HepG2 (cell line): ENCODE measurements around the gene NLE1. TPM values are rescaled to one million over a fixed set of nuclear protein-coding genes. Genes with fewer than 3 reads are reported as not detected.

Source experiments
- ATAC-seq: fragments of 200-7000 bp; cut with Tn5 transposase; 3 replicates; pipeline ENCODE4 v1.9.1; 2020; ENCODE audit warnings: mild to moderate bottlenecking, moderate library complexity
- BruUV-seq: library from RNA; stranded (reverse); fragments of 400-500 nt; replicated peaks from 2 replicates; lab custom pipeline; 2021; lab: Mats Ljungman, UMichigan
- CTCF ChIA-PET: fragments of 300-600 bp; formaldehyde crosslinking; extraction: SDS; loops from one replicate; lab custom pipeline; 2021; ENCODE audit warnings: low total read pairs, inconsistent platforms, low intra/inter-chr PET ratio; lab: Yijun Ruan, JAX
- POLR2A ChIA-PET: fragments of 350-600 bp; sonication (Branson Sonifier 250); formaldehyde crosslinking; loops from one replicate; lab custom pipeline; 2020; ENCODE audit warnings: antibody characterized with exemption, inconsistent platforms; lab: Yijun Ruan, JAX
- DNase-seq: peaks from one replicate; pipeline ENCODE4 v3.0.0-alpha.2; 2015; ENCODE audit warnings: low spot score
- FAIRE-seq: peaks from 3 replicates; lab custom pipeline; 2011; peaks lifted over from hg19 to GRCh38; lab: Jason Lieb, UNC
- H2AFZ ChIP-seq: one replicate; pipeline ENCODE4 v1.6.1; 2011; ENCODE audit warnings: low read length, inconsistent platforms
- H3K27ac ChIP-seq: fragments of 300-600 bp; 3 replicates; pipeline ENCODE4 v1.8.0; 2011; ENCODE audit warnings: mixed run types, mild to moderate bottlenecking, mixed read lengths, low read length, inconsistent platforms; ENCODE audit not compliant: insufficient read depth; ENCODE audit errors: extremely low read length
- H3K27me3 ChIP-seq, 2 experiments: fragments of 200-600 bp in 1 of 2; 2 replicates in 1 of 2; 3 replicates in 1 of 2; pipeline versions ENCODE4 v1.6.0 to v1.8.0; 2011; ENCODE audit warnings: low read length in 2 of 2, mild to moderate bottlenecking in 2 of 2, moderate library complexity in 2 of 2, inconsistent platforms in 1 of 2; ENCODE audit not compliant: insufficient read depth in 2 of 2, control insufficient read depth in 1 of 2
- H3K36me3 ChIP-seq, 2 experiments: fragments of 200-600 bp in 1 of 2; replicated peaks in 1 of 2; 2 replicates in 1 of 2; 3 replicates in 1 of 2; pipeline versions ENCODE4 v1.5.1 to v1.8.0; 2011; ENCODE audit warnings: low read length in 2 of 2, inconsistent platforms in 1 of 2; ENCODE audit not compliant: insufficient read depth in 2 of 2, control insufficient read depth in 1 of 2
- H3K4me1 ChIP-seq: 2 replicates; pipeline ENCODE4 v1.5.1; 2012; ENCODE audit warnings: low read length, inconsistent platforms; ENCODE audit not compliant: insufficient read depth
- H3K4me2 ChIP-seq: 2 replicates; pipeline ENCODE4 v1.6.0; 2011; ENCODE audit warnings: low read depth, low read length, inconsistent platforms
- H3K4me3 ChIP-seq, 3 experiments: fragments of 200-600 bp in 1 of 3; sonication (generic), shearing (Covaris generic) in 1 of 3; replicated peaks in 1 of 3; 2 replicates each; pipeline ENCODE4 v1.5.1; 2011 to 2016; ENCODE audit warnings: low read length in 3 of 3, inconsistent platforms in 2 of 3, low read depth in 2 of 3, mild to moderate bottlenecking in 2 of 3, control low read depth in 1 of 3, mixed read lengths in 1 of 3; ENCODE audit not compliant: insufficient read depth in 1 of 3
- H3K79me2 ChIP-seq: one replicate; pipeline ENCODE4 v1.6.1; 2011; ENCODE audit warnings: low read length, inconsistent platforms; ENCODE audit not compliant: insufficient read depth
- H3K9ac ChIP-seq: 2 replicates; pipeline ENCODE4 v1.6.0; 2011; ENCODE audit warnings: mild to moderate bottlenecking, low read depth, low read length, inconsistent platforms; ENCODE audit not compliant: insufficient read depth
- H3K9me3 ChIP-seq: 2 replicates; pipeline ENCODE4 v1.5.1; 2012; ENCODE audit warnings: mild to moderate bottlenecking, low read length
- H4K20me1 ChIP-seq: 2 replicates; pipeline ENCODE4 v1.6.0; 2011; ENCODE audit warnings: inconsistent platforms, mild to moderate bottlenecking, low read length, moderate library complexity; ENCODE audit not compliant: insufficient read depth
- AHDC1 ChIP-seq: sonication (generic); formaldehyde crosslinking; IDR thresholded peaks from 2 replicates; pipeline ENCODE4 v1.5.1; 2020; ENCODE audit warnings: mild to moderate bottlenecking, missing genetic modification reagents, borderline replicate concordance
- CEBPZ ChIP-seq: IDR thresholded peaks from 2 replicates; pipeline ENCODE4 v1.6.1; 2012; ENCODE audit warnings: low read length, improper control_type of control experiment
- ESRRA ChIP-seq: sonication (generic); formaldehyde crosslinking; IDR thresholded peaks from 2 replicates; pipeline ENCODE4 v1.5.1; 2020; ENCODE audit warnings: mild to moderate bottlenecking, low read depth, missing genetic modification reagents
- RORA ChIP-seq: sonication (generic); formaldehyde crosslinking; IDR thresholded peaks from 2 replicates; pipeline ENCODE4 v1.5.0; 2020; ENCODE audit warnings: mild to moderate bottlenecking, missing genetic modification reagents, moderate library complexity
- ZBTB40 ChIP-seq, 2 experiments: fragments of 450-650 bp in 1 of 2; sonication (generic) in 1 of 2; formaldehyde crosslinking in 1 of 2; IDR thresholded peaks; 2 replicates each; pipeline versions ENCODE4 v1.6.1 to v1.8.0; 2016 to 2022; ENCODE audit warnings: antibody characterized with exemption in 1 of 2, mild to moderate bottlenecking in 1 of 2, missing genetic modification reagents in 1 of 2
- WGBS: methylation state at CpG from one replicate; pipeline ENCODE4 v1.1.6; 2017; ENCODE audit warnings: low lambda C conversion rate; 5-methylcytosine and 5-hydroxymethylcytosine counted together
- in situ Hi-C: cut with HindIII; loops from 2 replicates; pipeline ENCODE4 v1.10.0; 2017; ENCODE audit warnings: low pct_unique_long_range_greater_than_20kb; ENCODE audit not compliant: extremely low pct_ligation_motif_present
- intact Hi-C: fragments of 100-400 bp; cut with micrococcal nuclease; formaldehyde crosslinking; loops from one replicate; pipeline ENCODE4 v1.10.0; 2022; ENCODE audit not compliant: unreplicated experiment
- polyA plus RNA-seq, 8 experiments: library from polyadenylated mRNA; depleted of rRNA in 3 of 8; stranded (reverse) in 7 of 8; unstranded in 1 of 8; fragments of >200 nt; fragmentation: Illumina TruSeq in 4 of 8; extraction: Trizol in 4 of 8; gene quantifications; 2 replicates each; pipeline versions ENCODE4 v1.2.1 to v1.2.3, GENCODE V29; 2011 to 2016; ENCODE audit warnings: low read depth in 4 of 8, missing spikeins in 1 of 8, mixed read lengths in 1 of 8; ENCODE audit not compliant: insufficient read depth in 1 of 8
- total RNA-seq, 5 experiments: library from RNA; depleted of rRNA; stranded (reverse); fragments of >200 nt; fragmentation: Illumina TruSeq; extraction: Trizol; gene quantifications; 2 replicates each; pipeline ENCODE4 v1.2.3, GENCODE V29; 2016; ENCODE audit warnings: low read depth in 1 of 5

Gene NLE1
- total and polyA plus RNA-seq, 2 of the 13 experiments (the other 11 are each of a cell fraction or from before 2014, with no cell fraction given) = 20.3 to 34.5 TPM

- H4K20me1 ChIP-seq = no peaks in the 10 kb centered on the region
- DNase-seq (no peak), ATAC-seq (no peak), FAIRE-seq (no peak)
- H3K4me3 ChIP-seq = no peak overlapping the region
- in situ Hi-C loops (loop anchor here (25.0 kb wide), 1 partner anchor 516 kb away; the partner anchor contains the start of gene TMEM132E), intact Hi-C loops (no loop called here)
- H2AFZ ChIP-seq = no peak overlapping the region
- H3K9ac ChIP-seq = no peak overlapping the region
- no CpG with 5 or more reads among the region's 5 CpGs for WGBS
- peaks cover 4 to 42% of the 10 kb centered on the region in 2 experiments; a peak in 4 of 5 replicates for H3K36me3 ChIP-seq
- no peaks in the 10 kb centered on the region for H3K9me3 ChIP-seq
- no peak overlapping the region for H3K4me2 ChIP-seq
- ChIA-PET CTCF (no interaction called here), POLR2A (no interaction called here)
- no peaks in the 10 kb centered on the region for H3K79me2 ChIP-seq
- no TSS peak for BruUV-seq
- no peak overlapping the region for H3K27ac ChIP-seq
- H3K27me3 ChIP-seq = no peaks in the 10 kb centered on the region
- no peaks in the 10 kb centered on the region for H3K4me1 ChIP-seq
- TF ChIP-seq AHDC1 = no peak
- no peak for TF ChIP-seq ESRRA (CRISPR knock-in tag)
- no peak for TF ChIP-seq CEBPZ
- no peak for TF ChIP-seq RORA (CRISPR knock-in tag)
- TF ChIP-seq ZBTB40 (IDR thresholded peaks at IDR 0.05) = no peak
- TF ChIP-seq ZBTB40 (CRISPR knock-in tag; IDR thresholded peaks at IDR 0.05) = no peak
Measured at GRCh38 chr17:35103271-35103670, 38.8 kb downstream of the NLE1 start.
